Testis (tissue), 3 donors: ENCODE results near the gene MGA. TPM values are rescaled to one million over a fixed set of nuclear protein-coding genes. Genes with fewer than 3 reads are reported as not detected.
A peak's percentile ranks its signal among the peaks of the same experiment; 100 is the strongest.

Experiments
- DNase-seq: peaks from one replicate; pipeline ENCODE4 v3.0.0-alpha.2; 2019
- H3K27ac ChIP-seq, 2 donors: fragments of 200-600 bp; sonication (generic); one replicate each; pipeline ENCODE4 v1.5.1; 2019
- H3K27me3 ChIP-seq: fragments of 200-600 bp; sonication (generic); one replicate; pipeline ENCODE4 v1.5.1; 2019
- H3K36me3 ChIP-seq: fragments of 200-600 bp; sonication (generic); one replicate; pipeline ENCODE4 v1.5.1; 2017; ENCODE audit warnings: low read depth; ENCODE audit errors: missing control alignments
- H3K4me1 ChIP-seq: fragments of 200-600 bp; sonication (generic); one replicate; pipeline ENCODE4 v1.5.1; 2019
- H3K4me3 ChIP-seq, 2 donors: fragments of 200-600 bp; sonication (generic); one replicate each; pipeline ENCODE4 v1.5.1; 2017 to 2019
- H3K9me3 ChIP-seq: fragments of 200-600 bp; sonication (generic); one replicate; pipeline ENCODE4 v1.5.1; 2017
- CTCF ChIP-seq, 3 experiments: fragments of 450-650 bp in 2 of 3; fragments of 200-600 bp in 1 of 3; sonication (generic) in 1 of 3; IDR thresholded peaks; one replicate each; pipeline ENCODE4 v1.5.1; 2016 to 2019; ENCODE audit warnings: antibody characterized with exemption in 3 of 3, mild to moderate bottlenecking in 2 of 3, moderate library complexity in 1 of 3
- POLR2A ChIP-seq: fragments of 450-650 bp; IDR thresholded peaks from one replicate; pipeline ENCODE4 v1.6.1; 2017; ENCODE audit warnings: antibody characterized with exemption, mild to moderate bottlenecking, moderate library complexity
- WGBS, 2 donors: methylation state at CpG; one replicate each; pipeline ENCODE4 v1.1.5; 2018; 5-methylcytosine and 5-hydroxymethylcytosine counted together
- intact Hi-C: fragments of 100-400 bp; cut with DNase I; formaldehyde crosslinking; loops from one replicate; pipeline ENCODE4 v1.15.1; 2023; ENCODE audit warnings: low total_unique reads
- polyA plus RNA-seq: library from polyadenylated mRNA; stranded (reverse); fragments of 350-450 nt; fragmentation: Illumina TruSeq; extraction: RNeasy Lipid Tissue Mini Kit (QIAGEN cat#74804); gene quantifications from one replicate; pipeline ENCODE4 v1.2.3, GENCODE V29; 2014; ENCODE audit warnings: low read depth, low replicate concordance; ENCODE audit not compliant: insufficient read depth
- total RNA-seq, 2 donors: library from RNA; depleted of rRNA; stranded (reverse); fragments of >200 nt; gene quantifications; one replicate each; pipeline ENCODE4 v1.2.3, GENCODE V29; 2016

Gene MGA
- total and polyA plus RNA-seq, 3 donors from 2014 or later, result 20.3 to 90.2 (median 78.1) TPM

- intact Hi-C loops, result no loop called here
- no peaks in the 10 kb centered on the region for H3K36me3 ChIP-seq
- no peak overlapping the region for H3K4me3 ChIP-seq
- H3K4me1 ChIP-seq, result peaks cover 30% of the 10 kb centered on the region
- 80 to 85% methylated on average over 2 of the region's 2 CpGs for WGBS, 2 donors
- no peak for TF ChIP-seq POLR2A
- no peak for TF ChIP-seq CTCF (IDR thresholded peaks at IDR 0.05)
- no peaks in the 10 kb centered on the region for H3K27me3 ChIP-seq
- no peak for DNase-seq
- H3K27ac ChIP-seq, result no peak overlapping the region
- no peaks in the 10 kb centered on the region for H3K9me3 ChIP-seq
These were observed 148.9 kb downstream of the MGA start for GRCh38 chr15:41809121-41809520.

- DNase-seq, result no peak
- TF ChIP-seq POLR2A (no peak), CTCF (IDR thresholded peaks at IDR 0.05) (no peak)
- Histone ChIP-seq H3K27ac (no peak overlapping the region), H3K36me3 (no peaks in the 10 kb centered on the region), H3K9me3 (no peaks in the 10 kb centered on the region), H3K27me3 (no peaks in the 10 kb centered on the region), H3K4me1 (peaks cover 25% of the 10 kb centered on the region), H3K4me3 (no peak overlapping the region)
- intact Hi-C loops, result loop anchor here (5.0 kb wide), 1 partner anchor 37 kb away; the partner anchor contains the start of gene MAPKBP1
- 59 to 78% methylated on average over 10 to 12 of the region's 12 CpGs for WGBS, 2 donors
These were observed 149.5 kb downstream of the MGA start for GRCh38 chr15:41809526-41810220.

GRCh38 chr15:41810651-41811431 is 150.6 kb downstream of the MGA start:
- peaks cover 16% of the 10 kb centered on the region for H3K4me1 ChIP-seq

GRCh38 chr15:41811432-41812195 is 151.4 kb downstream of the MGA start:
- peaks cover 8% of the 10 kb centered on the region for H3K4me1 ChIP-seq
- intact Hi-C loops, result loop anchor here (5.0 kb wide), 1 partner anchor 39 kb away; the partner anchor contains the start of gene MAPKBP1
- no peaks in the 10 kb centered on the region for H3K36me3 ChIP-seq
- peak; percentile 90 for DNase-seq
- H3K4me3 ChIP-seq, result no peak overlapping the region
- no peak overlapping the region for H3K27ac ChIP-seq
- no peaks in the 10 kb centered on the region for H3K9me3 ChIP-seq
- no peaks in the 10 kb centered on the region for H3K27me3 ChIP-seq
- TF ChIP-seq CTCF (IDR thresholded peaks at IDR 0.05) (peak; percentile 79 to 88 (median 87)), POLR2A (no peak)
- WGBS, 2 donors, result 47 to 65% methylated on average over 17 to 18 of the region's 18 CpGs

More at GRCh38 chr15:41810651-41811431, 150.6 kb downstream of the MGA start:
- H3K27ac ChIP-seq, result no peak overlapping the region
- H3K36me3 ChIP-seq, result no peaks in the 10 kb centered on the region
- WGBS, 2 donors, result 86 to 91% methylated on average over 5 of the region's 5 CpGs
- TF ChIP-seq CTCF (IDR thresholded peaks at IDR 0.05) (no peak), POLR2A (no peak)
- H3K4me3 ChIP-seq, result no peak overlapping the region
- intact Hi-C loops, result loop anchor here (5.0 kb wide), 1 partner anchor 39 kb away; the partner anchor contains the start of gene MAPKBP1
- H3K27me3 ChIP-seq, result no peaks in the 10 kb centered on the region
- DNase-seq, result no peak
- no peaks in the 10 kb centered on the region for H3K9me3 ChIP-seq
